RPMI8226 (cell line): ENCODE results near the gene ADAMTS17.

Source experiments
- DNase-seq: peaks from one replicate; pipeline ENCODE4 v3.0.0-alpha.2; 2015

ADAMTS17 gene

DNA sequence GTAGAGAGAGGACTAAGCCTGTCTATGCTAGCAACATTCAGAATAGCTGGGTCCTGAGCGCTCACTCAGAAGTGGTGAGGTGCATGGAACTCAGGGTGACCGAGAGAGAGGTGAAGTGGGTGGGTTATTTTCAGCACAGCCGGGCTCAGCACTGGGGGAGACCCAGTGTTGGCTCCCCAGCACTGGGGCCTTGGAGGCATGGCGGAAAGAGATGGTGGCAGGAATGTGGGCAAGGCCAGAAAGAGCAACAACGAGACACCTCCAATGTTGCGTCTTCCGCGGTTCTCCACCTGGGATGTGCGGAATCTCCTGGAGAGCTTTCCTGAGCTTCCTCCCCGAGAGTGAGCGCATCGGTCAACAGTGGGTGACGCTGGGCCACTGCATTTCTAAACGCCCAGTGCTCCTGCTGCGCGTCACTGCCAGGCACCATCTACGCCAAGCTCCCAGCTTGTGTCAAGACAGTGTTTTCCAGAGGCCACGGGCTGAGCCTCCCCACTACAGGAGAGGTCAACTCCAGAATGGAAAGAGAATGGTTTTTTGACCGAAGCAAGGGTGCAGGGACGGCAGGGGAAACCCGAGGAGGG, 148.4 kb downstream of the ADAMTS17 start:
- no peak for DNase-seq

DNA sequence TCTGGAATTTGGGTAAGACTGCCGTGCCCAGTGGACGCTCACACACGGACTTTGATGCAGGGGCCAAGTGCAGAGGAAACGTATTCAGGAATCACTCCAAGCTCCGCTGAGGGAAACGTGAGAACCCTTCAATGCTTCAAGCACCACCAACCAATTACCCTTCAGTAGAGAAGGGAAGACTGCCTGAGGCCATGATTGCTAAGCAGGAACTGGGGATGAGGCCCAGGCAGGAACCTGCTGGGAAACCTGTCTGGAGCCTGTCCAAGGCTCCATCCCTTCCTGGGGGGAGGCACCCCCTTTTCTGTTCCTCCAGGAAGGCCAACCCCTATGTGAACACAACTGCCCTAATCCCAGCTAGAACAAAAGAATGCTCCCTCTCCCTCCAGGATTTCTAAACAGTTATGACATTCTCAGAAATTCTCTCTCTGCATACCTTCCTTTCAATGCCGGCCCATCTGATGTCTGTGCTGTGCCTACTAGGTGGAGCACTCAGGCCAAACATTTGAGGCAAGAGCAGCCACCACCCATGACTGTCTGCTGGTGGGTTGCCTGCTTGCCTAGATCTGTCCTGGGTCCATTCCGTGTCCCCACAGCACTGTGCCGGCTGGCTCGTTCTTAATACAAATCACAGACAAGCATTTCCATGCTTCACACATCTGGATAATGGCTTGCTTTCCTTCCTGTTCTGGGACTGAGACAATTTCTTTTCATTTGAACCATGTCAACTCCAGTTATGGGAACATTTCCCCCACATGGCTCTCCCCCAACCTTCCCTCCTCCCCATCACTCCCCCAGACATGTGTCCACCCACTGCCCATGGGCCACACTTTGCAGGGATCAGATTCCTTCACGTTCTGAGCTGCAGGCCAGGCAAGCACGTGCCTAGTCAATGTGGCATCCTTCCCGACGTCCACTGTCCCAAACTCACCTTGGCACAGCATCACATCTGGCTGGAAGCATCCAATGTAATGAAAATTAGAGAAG, 149.4 kb downstream of the ADAMTS17 start:
- no peak for DNase-seq

DNA sequence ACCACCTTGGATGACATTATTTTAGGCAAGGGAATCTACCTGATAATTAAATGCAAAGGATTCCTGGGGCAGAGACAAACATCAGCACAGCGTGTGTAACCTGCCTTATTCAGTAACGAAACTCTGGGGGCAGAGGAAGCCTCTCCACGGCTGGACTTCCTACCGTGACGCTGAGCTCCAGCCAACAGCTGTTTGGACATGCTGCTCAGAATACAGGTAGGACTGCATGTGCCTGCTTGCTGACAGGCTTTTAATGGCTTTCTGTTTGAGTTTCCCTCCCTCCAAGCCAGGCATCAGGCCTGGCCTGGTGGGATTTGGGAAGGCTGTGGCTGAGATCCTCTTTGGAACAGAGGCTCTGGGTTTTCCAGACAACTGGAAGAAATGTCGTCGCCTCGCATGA, 150.6 kb downstream of the ADAMTS17 start:
- DNase-seq = no peak

DNA sequence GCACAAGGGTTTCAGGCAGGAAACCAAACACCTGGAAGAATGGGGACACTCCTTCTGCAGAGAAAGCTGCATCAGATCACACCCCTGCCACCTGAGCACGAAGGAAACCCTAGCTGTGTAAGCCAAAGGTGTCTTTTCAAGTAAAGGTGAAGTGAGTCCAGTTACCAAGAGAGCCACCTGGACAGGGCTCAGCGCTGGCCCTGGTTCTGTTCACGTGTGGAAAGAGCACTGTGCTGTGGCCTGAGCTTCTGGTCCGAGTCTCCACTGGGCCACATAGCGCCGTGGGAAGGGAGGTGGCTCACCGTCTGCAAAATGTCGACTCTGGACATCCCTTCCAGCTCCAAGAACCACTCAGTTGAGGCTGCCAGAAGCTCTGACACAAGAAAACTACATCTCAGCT, 151.1 kb downstream of the ADAMTS17 start:
- DNase-seq = no peak

DNA sequence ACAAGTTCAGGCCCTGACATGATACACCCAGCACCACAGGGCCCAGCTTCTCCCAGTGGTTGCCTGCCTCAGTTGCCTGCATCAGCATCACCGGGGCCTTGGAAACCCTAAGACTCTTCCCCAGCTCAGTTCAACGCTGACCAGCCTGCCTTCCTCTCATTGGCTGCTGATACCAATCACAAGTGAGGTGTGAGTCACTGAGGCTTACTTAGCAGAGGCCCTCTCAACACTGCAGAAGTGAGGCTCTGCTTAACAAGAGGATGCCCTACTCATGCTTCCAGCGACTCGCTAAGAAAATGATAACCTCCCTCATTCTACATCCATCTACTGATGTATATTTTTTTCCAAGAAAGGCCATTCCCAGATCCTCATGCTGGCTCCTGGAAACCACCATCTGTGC, 151.9 kb downstream of the ADAMTS17 start:
- DNase-seq = no peak

DNA sequence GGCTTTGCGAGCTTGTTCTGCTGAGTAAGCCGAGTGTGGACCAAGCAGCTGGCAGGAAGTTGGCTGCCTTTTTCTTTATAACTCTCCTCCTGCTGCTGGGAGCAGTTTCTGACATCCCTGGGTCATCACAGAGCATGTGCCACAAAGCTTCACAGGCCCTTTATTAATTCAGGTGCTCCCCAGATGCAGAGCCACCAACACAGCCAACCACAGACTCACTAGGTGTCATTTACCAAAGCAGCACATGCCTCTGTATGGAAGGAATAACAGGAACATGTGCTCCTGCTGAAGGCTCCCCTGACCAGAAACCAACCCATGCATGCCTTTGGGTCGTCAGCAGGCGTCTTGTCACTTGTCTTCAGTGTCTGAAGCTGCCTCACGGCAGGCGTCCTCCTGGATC, 152.5 kb downstream of the ADAMTS17 start:
- no peak for DNase-seq

DNA sequence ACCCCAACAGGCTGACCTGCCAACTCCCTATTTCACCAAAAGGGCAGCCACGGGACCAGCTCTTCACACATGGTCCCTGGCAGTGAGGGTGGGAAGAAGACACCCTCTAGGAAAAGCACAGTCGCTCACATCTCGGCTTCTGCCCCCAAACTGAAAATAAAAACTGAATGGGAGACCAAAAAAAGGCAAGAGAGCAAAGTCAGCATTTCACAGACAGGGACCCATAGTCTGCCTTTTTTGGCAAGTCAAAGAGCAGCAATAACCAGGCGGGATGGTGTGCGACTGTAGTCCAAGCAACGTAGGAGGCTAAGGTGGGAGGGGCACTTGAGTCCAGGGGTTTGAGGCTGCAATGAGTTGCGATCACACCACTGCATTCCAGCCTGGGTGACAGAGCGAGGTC, 154.1 kb downstream of the ADAMTS17 start:
- DNase-seq = no peak

DNA sequence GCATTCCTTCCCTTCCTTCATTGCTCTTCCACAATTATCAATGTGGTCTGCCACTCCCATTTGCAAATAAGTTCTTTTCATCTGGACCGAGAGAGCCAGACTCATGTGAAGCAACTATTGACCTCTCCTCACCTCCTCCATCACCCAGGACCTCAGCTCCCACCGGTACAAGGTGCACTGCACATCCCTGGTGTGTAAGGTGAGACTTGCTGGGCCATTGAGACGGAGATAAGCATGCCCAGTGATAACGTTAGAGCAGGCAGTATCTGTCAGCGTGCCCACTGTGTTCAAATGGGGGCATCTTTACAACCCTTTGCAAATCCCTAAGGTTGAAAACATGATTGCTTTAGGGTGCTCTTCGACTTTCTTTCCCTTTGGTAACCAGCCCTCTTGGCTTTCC, 154.8 kb downstream of the ADAMTS17 start:
- no peak for DNase-seq

DNA sequence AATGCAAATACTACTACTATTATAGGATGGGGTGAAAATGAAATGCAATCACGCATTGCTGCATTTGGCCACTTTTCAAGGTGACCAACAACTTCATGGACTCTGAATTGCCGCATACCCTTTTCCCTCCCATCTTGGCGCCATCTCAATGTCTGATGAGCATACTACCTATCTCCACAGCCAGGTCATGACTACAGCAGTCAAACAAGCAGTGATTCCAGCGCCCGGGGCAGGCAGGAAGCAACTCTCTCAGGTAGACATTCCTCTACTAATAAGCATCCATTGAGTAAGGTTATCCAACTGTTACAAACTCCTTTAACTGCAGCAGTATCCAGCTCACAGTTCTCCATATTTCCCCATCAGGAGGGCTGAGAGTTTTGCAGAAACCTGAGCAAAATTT, 155.4 kb downstream of the ADAMTS17 start:
- no peak for DNase-seq

DNA sequence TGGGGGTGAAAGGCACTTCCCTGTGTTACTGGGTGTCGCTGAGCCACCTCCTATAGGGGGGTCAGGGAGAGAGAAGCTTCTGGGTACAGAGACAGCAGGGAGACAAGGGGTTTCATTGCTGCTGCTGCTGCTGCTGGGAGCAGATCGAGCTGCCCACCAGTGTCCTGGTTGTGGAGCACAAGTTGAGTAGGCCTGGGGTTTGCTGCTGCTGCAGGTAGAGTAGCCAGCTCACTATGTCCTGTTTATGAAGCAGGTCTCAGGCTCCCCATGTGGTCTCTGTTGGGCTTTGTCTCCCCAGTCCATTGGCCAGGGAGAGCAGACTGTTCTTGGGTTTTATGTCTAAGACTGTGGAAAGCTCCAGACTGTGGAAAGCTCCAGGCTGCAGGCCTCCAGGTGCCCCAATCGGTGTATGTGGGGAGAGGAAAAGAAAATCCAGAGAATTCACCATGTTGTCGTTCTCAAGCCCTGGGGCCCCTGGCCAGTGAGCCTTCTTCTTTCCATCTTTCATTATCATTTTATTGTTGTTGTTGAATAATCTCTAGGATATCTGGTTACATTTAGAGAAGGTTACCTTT, 157.8 kb downstream of the ADAMTS17 start:
- DNase-seq = no peak

DNA sequence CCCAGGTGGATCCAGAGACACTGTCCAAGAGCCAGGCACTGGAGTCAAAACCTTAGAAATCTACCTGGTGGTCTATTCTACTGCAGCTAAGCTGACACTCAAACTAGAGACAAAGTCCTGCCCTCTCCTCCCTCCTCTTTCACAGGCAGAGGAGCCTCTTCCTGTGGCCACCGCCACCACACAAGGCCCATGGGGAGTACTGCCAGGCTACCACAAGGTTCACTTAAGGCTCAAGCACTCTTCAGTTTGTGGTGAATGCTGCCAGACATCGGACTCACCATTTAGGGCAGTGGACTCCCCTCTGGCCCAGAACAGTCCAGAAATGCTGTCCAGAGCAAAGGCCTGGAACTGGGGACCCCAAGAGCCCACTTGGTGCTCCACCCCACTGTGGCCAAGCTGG, 160.9 kb downstream of the ADAMTS17 start:
- DNase-seq = no peak

DNA sequence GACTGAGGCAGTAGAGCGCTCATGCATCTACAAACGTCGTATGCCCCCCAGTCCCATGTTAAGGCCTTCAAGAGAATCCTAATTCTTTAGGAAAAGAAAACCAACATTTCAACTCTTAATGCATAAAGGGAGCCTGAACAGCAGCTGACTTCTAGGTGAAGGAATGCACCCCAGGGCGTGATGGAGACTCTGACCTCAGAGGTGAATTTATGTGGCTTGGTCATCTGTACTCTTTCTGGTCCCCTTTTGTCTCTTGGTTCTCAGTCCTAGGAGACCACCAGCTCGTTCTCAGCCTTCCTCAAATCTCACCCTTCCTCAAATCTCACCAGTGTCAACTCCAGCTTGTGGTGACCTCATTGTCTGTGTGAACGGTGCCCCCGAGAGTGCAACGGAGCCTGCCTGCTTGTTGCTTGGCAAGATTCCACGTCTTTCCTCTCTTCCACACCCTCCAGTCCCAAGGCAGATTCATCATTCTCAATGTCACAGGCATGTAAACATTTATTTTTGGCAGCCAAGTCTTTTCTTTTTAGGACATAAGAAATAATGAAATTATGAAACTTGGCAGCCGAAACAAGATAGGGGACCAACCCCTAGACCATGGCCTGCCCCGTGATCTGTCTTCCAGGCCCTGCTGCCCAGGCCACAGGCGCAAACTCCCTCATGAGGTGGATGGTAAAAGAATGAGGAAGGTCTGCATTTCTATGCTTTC, 166.2 kb downstream of the ADAMTS17 start:
- DNase-seq = no peak

DNA sequence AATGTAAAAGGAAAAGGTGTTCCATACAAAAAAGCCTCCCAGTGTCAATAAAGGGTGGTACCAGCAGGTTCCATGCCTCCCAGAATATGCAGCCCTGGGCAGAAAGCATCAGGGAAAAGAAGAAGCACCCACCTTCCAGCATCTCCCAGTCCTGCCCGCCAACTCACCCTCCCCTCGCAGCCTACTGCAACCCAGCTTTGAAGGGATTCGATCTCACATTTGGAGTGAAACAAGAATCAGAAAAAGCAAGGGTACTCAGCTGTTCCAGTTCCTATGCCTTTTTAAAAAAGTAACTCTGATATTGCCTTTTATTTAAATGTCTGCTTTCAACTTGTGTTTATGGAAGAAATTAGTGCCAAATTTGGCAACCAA, 166.9 kb downstream of the ADAMTS17 start:
- no peak for DNase-seq

DNA sequence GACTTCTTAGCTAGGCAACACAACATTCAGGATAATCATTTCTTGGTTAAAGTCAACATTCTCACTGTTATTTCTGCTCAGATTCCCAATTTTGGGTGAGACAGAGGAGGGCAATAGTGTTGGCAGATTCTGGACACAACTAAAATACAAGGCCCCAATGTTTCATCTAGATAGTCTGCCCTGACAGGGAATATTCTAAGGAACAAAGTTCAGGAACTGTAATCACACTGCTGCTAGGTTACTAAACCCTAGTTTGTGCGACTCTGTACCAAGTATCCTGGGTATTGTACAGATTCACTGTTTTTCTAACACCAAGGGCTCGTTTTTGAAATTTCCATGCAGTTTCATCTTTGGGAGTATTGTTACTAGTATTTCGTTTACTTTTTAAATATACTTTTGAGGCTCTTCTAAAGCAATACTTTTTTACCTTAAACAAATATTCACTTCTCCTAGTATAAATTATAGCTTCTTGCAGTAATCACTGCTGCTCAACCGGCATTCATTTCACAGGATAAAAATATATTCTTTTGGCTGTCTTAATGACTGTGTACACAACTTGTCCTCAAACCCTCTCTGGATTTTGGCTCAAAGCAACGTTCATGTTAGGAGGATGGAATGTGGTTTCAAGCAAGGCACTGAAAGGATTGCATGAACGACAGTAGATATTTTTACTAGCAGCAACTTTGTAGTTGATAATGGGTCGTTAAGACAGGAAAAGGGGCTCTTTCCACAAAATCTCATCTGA, 167.4 kb downstream of the ADAMTS17 start:
- no peak for DNase-seq

DNA sequence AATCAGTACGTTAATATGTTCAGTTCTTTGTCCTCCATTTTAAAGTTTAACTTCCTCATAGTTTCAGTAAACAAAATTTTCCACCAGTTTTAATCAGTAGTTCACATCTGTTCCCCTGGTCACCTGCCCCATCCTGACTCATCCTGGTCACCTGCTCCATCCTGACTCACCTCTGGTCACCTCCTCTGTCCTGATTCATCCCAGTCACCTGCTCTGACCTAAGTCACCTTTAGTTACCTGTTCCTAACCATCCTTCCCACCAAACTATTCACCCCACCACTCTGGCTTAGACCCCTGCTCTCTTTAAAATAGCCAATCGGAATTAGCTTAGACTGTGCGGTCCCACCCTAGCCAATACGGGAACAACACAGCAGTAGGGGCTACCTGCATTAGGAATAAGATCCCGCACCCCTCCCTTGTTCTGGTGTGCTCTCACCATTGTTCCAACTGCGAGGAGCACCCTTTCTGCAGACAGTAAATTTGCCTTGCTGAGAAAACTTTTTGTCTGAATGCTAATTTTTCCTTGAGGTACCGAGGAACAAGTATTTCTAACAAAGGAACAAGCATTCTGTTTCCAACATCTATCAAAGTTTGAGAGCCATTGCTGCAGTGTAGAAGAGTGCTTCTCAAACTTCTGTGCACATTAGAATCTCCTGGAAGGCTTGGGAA, 169.3 kb downstream of the ADAMTS17 start:
- no peak for DNase-seq

DNA sequence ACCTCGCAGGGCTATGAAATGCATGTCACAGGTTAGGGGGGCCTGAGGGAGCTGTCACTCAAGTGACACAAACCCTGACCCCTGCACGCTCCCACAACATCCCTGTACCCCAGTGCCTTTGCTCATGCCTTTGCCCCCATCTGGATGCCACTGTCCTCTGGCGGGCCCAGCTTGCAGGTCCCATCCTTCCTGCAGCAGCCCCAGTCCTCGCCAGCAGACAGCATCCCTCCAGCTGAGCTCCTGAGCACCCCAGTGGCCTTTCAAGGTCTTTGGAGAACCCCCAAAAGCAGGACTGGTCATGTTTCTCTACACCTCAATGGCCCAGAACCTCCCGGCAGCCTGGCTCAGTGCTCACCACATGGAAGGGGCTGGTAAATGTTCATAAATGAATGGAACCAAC, 170.4 kb downstream of the ADAMTS17 start:
- no peak for DNase-seq

DNA sequence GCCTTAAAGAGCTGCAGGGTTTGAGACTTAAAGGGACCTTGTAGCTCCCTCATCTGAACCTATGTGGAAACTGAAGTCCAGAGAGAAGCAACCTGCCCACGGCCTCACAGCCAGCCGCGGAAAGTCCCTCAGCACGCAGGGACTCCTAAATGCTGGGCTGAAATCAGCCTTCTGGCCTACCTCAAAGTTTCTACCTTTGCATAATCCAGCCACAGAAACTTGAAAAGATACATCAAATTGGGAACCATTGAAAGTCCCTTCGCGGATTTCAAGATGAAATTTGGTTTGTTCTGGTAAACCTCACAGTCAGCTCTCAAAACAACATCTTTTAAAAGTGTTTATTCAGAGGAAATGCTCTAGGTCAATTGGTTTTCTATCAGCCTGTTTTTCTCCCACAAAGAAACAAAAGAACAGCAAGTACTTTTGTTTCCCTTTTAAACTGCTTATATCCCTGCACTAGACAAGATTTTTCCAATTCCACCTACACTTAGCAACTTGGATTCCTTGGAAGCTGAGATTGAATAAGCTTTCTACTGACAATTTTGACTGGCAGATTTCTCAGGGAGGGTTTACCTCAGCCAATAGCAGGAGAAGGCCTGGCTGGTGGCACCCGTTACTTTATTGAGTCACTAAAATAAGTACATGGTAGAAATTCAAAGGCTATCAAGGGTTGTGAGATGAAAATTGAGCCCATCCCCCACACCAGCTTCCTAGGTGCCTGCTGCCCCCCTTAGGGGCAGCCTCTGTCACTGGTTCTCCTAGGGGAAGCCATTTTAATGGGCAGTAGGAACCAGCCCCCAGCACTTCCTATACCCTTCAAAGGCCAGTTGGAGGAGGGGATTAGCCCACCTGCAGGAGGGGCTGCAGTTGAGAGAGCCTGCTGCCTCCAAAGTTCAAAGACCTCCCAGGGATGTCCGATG, 171.2 kb downstream of the ADAMTS17 start:
- DNase-seq = no peak

DNA sequence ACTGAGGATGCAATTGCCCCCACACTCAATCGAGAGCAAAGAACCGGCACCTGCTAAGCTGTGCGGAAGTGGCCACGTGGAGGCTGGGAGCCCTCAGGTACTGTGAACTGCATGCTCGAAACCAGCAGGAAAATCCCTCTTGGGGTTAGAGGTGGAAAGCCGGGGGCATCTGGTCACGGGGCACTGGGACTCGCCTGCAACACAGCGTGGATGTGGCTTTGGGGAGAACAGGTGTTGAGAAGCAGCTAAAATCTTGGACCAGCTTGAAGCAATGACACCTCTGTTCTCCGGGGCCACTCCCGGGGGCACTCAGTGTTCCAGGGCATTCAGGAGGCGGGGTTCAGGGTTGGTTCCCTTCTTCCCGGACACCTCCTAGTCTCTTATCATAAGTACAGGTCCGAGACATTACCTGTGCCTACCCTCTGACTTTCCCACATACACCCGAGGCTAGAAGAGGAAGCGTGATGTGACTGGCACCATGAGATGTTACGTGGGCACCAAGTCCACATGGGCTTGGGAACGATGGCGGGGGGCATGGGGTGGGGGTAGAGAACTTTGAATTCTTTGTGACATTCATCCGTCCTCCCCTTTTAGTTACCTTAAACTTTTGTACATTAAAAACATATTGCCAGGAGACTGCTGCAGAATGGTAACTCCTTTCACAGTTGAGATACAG, 172.0 kb downstream of the ADAMTS17 start:
- DNase-seq = no peak

DNA sequence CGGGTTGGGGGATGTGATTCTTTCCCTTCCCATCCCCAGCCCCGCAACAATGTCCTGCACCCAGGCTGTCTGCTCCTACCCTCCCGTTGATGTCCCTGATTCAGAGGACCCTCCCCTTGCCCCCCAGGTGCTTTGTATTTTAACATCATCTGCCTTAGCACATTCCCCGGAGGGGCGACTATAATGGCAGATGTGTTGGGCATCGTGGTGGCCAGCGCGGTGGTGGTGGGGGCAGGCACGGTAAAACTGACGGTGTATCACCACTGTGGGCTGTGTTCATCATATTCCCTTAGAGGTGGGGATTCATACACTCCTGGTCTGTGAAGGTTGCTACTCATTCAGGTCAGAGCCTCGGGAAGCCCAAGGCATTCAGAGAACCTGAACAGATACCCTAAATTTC, 173.0 kb downstream of the ADAMTS17 start:
- DNase-seq = no peak

DNA sequence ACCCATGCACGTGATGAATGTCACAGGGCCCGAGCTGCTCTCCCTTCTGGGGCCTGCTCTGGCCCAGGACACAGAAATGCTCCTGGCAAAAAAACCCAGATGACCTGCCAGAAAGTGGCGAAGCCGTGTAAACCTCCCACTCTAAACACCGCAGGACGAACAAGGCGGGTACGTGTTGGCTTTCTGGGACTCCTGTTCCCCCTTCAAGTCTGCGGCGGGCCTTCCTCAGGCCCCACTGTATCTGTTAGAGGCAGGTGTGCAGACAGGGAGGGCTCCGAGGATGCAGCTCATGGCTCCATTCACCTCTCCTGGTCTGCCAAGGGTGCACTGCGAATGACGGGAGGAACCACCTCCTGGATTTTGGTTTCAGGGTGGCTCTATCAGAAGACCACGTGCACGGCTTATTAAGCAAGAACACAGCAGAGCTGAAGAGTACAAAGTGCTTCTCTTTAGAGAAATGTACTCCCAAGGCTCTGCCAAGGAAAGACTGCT, 173.8 kb downstream of the ADAMTS17 start:
- no peak for DNase-seq
